ENCODE measurements around the gene FAM168A.

The FAM168A gene

DNA sequence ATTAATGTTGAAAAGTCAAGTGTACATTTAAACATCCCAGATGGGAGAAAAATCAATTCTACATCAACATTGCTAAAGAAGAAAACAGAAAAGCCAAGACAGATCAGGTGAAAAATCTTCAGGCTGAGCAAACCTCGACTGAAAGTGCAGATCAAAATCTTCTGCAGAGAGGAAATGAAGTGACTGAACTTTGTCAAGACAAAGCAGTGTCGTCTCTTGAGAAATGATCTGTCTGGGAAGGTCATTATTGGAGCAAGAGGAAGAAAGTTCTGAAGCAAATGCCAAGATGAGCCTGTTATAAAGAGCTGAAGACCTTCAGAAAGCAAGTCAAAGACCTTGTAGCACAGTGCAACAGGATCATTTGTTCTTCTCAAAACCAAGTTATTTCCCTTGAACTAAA is 42.7 kb upstream of the FAM168A start:
- TF ChIP-seq CTCF (conservative IDR thresholded peaks at IDR 0.05; ENCODE audit: control insufficient read depth, insufficient read depth, low read depth, low read length), result no peak
- no peak for DNase-seq (ENCODE audit: low read depth)
- no peak overlapping the region for H3K4me3 ChIP-seq (ENCODE audit: control insufficient read depth, low read depth, low read length)

GRCh38 chr11:73637012-73637411 is 39.1 kb upstream of the FAM168A start:
- no peak for DNase-seq (ENCODE audit: low read depth)
- no peak for TF ChIP-seq CTCF (conservative IDR thresholded peaks at IDR 0.05; ENCODE audit: control insufficient read depth, insufficient read depth, low read depth, low read length)
- H3K4me3 ChIP-seq (ENCODE audit: control insufficient read depth, low read depth, low read length), result no peak overlapping the region

- TF ChIP-seq CTCF (conservative IDR thresholded peaks at IDR 0.05; ENCODE audit: control insufficient read depth, insufficient read depth, low read depth, low read length), result no peak
- DNase-seq (ENCODE audit: low read depth), result no peak
- H3K4me3 ChIP-seq (ENCODE audit: control insufficient read depth, low read depth, low read length), result no peak overlapping the region
These were observed 38.3 kb upstream of the FAM168A start for GRCh38 chr11:73636249-73636648.

- DNase-seq (ENCODE audit: low read depth), result no peak
- no peak overlapping the region for H3K4me3 ChIP-seq (ENCODE audit: control insufficient read depth, low read depth, low read length)
- TF ChIP-seq CTCF (conservative IDR thresholded peaks at IDR 0.05; ENCODE audit: control insufficient read depth, insufficient read depth, low read depth, low read length), result no peak
These were observed 37.8 kb upstream of the FAM168A start for GRCh38 chr11:73635721-73636120.

DNA sequence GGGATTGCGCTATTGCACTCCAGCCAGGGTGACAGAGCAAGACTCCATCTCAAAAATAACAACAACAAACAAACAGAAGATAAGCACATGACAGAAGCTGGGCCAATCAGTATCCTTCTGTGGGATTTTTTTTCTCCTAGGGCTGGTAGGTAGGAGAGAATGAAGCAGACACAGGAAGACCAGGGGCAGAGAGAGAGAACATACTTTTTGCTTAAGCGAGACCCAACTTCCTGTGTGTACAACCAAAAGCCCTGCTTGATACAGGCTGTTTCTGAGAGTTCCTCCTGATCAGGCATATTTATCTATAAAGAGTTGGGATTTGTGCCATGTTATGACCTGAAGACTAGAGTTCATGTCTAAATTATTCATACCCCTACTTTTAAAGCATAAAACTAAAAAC is 36.1 kb upstream of the FAM168A start:
- no peak for TF ChIP-seq CTCF (conservative IDR thresholded peaks at IDR 0.05; ENCODE audit: control insufficient read depth, insufficient read depth, low read depth, low read length)
- no peak for DNase-seq (ENCODE audit: low read depth)
- H3K4me3 ChIP-seq (ENCODE audit: control insufficient read depth, low read depth, low read length), result no peak overlapping the region

DNA sequence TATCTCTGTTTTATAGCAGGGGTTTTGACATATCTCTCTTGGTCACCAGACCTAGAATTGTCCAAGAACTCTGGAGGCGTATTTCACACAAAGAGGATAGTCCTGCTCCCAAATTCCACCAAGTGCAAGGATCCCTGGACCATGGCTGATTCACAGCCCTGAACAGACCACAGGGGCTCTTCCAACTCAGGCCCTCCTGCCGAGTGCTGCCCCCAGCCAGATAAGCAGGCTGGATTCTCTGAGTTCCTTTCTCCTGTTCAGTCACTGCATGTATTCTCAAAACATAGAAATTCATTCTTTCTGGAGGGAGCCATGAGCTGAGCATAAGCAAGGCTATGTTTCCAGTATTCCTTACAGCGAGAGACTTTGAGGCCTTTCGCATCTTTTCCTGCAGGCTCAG is 35.1 kb upstream of the FAM168A start:
- no peak for TF ChIP-seq CTCF (conservative IDR thresholded peaks at IDR 0.05; ENCODE audit: control insufficient read depth, insufficient read depth, low read depth, low read length)
- no peak for DNase-seq (ENCODE audit: low read depth)
- H3K4me3 ChIP-seq (ENCODE audit: control insufficient read depth, low read depth, low read length), result no peak overlapping the region

DNA sequence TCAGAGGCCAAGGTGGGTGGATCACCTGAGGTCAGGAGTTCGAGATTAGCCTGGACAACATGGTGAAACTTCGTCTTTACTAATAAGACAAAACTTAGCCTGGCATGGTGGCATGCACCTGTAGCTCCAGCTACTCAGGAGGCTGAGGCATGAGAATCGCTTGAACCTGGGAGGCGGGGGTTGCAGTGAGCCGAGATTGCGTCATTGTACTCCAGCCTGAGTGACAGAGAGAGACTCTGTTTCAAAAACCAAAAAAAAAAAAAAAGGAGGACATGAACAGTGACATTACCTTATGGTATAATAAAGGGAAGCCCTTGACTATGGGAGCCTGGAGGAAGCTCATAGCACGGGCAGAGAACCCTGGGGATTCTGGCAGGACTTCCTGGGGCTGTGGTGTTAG is 32.0 kb upstream of the FAM168A start:
- H3K4me3 ChIP-seq (ENCODE audit: control insufficient read depth, low read depth, low read length), result no peak overlapping the region
- TF ChIP-seq CTCF (conservative IDR thresholded peaks at IDR 0.05; ENCODE audit: control insufficient read depth, insufficient read depth, low read depth, low read length), result no peak
- DNase-seq (ENCODE audit: low read depth), result no peak
